TTC549 (cell line): ENCODE measurements around the gene PATJ.

Experiments
- FAIRE-seq: peaks from 2 replicates; lab custom pipeline; 2012; peaks lifted over from hg19 to GRCh38; lab: Jason Lieb, UNC

The PATJ gene

DNA sequence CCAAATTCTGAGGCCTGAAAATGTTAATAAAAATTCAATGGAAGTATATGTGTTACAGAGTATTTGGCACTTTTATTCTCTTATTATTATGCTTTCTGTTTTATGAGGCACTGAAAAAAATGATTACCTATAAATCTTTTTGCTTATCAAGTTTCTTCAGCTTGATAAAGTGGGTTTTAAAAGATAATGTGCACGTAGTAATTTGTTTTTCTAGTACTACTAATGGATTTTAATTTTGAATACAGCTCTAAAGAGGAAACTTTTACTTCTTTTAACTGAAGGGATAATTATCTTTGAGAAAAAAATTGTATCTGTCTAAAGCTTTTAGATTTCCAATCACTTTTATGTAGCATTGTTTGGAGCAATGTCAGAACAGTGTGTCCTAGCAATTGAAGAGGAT is 241.0 kb downstream of the PATJ start:
- FAIRE-seq = no peak

DNA sequence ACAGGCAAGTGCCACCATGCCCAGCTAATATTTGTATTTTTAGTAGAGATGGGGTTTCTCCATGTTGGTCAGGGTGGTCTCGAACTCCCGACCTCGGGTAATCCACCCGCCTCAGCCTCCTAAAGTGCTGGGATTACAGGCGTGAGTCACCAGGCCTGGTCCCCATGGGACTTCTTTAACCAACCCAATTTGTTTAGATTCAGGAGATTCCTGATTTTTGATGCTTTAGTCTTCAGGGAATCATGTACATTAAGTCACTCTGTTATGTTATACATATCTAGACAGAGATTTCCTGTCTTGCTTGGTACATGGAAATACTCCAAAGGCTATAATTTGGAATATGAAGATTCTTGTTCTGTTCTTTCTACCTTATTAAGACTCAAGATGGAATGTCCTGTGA is 250.0 kb downstream of the PATJ start:
- no peak for FAIRE-seq

DNA sequence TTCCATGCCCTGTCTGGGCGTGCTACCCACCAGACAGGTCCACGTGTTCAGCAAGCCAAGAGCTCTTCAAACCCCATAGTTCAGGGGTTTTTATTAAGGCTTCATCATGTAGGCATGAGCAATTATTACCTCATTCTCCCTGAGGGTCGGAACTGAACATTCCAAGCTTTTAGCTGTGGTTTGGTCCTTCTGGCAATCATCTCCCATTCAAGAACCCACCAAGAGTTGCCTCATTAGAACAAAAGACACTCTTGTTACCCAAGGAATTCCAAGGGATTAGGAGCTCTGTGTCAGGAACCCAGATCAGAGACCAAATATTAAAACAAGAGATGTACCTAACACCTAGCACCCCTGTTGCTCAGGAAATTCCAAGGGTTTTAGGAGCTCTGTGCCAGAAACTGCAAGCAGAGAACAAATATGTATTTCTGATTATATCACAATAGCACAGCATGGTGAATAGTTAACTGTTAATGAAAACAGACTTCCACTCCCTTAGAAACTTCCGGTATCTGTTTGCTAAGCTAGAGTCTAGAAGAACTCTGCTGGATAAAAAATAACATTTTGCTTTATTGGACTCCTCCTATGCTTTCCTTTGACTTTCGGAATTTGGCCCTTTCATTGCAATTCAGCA is 251.2 kb downstream of the PATJ start:
- FAIRE-seq = no peak

DNA sequence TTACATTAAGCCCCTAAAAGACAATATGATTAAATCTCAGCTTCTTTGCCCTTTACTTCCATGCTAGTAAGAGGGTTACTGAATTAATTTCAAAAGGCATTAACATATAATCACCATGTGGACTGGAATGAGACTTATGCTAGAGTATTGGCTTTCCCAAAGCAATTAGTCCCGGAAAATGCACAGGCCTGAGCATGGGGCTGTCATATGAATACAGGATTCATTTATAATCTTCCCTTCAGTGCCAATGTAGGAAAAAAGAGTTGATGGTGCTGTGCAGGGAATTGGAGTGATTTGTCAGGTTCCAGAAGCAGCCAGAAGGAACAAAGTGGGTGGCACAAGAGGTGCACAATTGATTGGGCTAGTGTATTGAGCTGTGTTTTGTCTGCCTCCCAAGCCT is 253.4 kb downstream of the PATJ start:
- FAIRE-seq = no peak

DNA sequence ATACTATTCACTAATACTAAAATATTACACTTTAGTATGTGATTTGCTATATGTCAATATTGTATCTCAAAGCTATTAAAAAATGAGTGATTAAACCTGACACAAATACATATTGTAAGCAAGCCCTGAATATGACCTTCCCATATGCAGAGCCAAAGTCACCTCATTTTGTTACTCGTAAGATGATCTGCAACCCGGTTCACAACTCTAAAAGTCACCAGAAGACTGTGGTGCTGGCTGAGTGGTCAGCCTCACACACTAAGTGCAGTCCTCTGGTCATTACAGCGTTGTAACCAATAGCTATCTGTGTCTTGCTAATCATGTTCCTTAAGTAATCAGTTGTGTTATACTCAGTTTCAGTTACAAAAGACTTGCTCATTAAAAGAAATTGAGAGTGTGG is 254.8 kb downstream of the PATJ start:
- FAIRE-seq = no peak

DNA sequence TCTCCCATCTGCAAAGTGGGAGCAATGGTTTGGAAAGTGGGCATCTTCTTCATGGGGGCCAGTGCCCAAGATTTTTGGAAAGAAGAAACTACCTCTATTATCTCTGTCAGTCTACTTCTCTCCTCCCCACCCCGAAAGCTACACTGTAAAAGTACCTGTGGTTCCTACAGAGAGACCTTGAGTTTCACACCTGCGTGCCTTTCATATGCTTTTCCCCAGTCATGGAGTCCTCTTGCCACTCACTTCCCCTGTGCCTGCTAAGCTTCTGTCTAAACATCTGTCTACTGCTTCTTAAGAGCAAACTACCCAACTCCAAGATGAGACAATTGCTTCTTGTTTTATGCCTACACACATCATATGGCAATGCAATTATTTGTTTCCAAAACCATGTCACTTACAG is 261.5 kb downstream of the PATJ start:
- FAIRE-seq = no peak

DNA sequence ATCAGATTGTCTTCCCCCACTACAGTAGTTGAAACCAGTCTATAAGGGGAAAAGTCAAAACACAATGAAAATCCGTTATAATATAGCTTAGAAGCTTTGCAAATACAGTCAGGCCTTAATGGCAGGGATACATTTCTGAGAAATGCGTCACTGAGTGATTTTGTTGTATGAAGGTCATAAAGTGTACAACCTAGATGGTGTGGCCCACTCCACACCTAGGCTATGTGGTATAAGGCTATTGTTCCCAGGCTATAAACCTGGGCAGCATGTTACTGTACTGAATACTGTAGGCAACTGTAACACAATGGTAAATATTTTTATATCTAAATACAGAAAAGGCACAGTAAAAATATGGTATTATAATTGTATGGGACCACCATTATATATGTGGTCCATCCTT is 264.4 kb downstream of the PATJ start:
- FAIRE-seq = no peak

DNA sequence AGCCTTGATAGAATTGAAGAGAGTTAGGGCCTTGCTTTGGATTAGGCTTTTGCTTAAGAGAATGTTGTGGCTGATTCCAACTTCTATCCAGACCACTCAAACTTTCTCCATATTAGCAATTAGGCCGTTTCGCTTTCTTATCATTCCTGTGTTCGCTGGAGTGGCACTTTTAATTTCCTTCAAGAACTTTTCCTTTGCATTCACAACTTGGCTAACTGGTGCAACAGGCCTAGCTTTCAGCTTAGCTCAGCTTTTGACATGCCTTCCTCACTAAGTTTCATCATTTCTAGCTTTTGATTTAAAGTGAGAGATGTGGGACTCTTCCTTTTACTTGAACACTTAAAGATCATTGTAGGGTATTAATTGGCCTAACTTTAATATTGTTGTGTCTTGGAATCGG is 268.7 kb downstream of the PATJ start:
- FAIRE-seq = no peak

DNA sequence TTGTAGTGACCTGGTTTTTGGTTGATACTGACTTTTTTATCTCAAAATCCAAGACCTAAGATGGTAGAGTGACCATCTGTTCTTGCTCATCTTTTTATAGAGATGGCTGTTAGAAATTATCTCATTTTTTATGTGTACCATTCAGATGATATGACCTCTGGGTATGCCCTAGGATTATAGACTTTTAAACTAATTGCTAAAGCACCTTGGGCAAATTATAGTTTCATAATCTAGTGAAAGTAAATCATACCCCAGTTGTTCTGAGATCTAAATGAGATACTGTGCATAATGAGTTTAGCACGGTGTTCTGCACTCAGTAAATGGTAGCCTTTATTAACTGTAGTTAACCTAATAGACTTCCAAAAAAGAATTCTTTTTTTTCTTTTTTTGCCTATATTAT is 269.8 kb downstream of the PATJ start:
- FAIRE-seq = no peak

DNA sequence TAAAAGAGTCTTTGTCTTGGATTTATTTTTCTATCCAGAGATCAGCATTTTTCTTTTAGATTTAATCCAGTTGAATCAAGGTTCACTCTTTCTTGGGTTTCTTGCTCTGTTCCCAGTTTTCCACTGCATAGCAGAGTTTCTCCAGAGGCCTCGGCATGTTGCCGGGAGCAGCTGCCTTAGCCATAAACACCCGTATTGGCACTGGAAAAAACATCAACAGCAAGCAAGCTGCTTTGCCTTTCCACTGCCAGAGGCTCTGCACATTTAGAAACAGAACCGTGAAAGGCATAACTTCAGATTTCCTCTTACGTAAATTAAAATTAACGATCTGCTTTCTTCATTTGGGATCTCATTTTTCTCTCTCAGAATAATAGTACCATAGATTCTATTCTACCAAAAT is 270.6 kb downstream of the PATJ start:
- no peak for FAIRE-seq

DNA sequence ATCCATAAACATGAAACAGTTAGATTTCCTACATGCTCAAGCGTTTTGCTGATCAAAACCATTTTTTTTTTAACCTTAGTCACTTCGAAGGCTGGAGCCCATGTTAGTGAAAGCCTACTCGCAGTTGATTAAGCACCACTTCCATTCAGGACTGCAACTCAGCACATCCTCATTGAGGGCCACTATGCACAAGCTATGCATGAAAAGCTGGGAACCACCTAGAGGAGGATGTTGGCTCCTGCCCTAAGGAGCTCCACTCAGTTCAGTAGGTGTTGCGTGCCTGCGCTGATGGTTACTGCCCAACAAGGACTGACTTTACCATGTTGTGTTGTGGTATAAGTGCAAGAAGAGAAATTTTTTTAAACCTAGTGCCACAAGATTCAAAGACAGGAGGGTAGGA is 271.0 kb downstream of the PATJ start:
- no peak for FAIRE-seq

DNA sequence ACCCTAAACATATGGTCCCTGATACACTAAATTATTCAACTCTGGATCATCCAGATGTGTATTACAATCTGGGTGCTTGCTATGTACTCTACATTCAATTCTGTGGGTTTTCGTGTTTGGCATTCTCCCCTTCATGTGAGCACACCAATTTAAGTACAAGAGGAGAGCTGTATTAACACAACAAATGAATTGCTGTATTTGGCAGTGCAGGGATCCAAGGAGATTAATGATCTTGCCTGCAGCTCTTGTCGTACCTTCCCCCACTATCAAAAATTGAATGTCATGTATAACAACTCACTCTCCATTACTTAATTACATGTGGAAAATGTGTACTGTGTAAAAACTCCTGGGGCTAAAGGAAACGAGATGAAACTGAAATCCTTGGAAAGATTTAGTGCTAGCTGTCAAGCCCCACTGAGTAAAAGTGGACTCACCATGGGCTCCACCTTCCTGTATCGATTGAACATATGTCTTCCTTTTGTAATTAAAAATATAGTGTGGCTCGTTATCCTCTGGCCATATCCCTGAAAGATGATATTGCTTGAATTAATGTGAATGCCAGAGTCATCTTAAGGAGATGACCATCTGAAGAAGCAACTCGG is 280.2 kb downstream of the PATJ start:
- no peak for FAIRE-seq

DNA sequence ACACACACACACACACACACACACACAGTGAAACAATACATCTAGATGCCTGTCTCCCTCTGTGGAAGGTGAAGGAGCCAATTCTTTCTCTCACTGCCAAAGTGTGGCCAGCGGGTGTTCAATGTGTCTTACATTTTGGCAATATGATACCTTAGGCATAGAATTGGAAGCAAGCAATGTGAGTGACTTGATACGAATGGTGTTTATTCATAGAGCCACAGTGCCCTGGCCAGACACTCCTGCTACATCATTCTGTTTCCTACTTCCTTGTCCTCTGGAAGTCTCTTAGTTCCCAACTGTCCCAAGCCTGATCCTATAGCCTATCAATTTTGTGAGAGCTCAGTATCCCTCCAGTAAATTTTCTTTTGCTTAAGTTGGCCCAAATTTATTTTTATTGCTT is 282.4 kb downstream of the PATJ start:
- no peak for FAIRE-seq

DNA sequence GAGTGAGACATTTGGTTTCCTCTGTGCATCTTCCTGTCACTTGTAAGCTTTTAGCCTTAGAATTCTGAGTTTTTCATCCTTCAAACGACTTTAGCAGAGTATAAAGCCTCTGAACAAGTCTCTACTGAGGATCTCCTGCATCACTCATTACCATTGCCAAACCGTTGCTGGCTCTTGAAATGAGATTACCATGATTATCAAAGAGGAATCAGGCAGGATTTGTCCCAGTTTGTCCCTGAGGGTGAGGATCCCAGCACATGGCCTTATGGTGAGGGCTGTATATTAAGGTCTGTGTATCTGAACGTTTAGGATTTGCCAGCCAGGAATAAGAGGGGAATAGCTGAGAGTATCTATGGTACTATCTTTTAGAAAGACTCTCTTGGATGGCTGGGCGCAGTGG is 282.9 kb downstream of the PATJ start:
- FAIRE-seq = no peak

DNA sequence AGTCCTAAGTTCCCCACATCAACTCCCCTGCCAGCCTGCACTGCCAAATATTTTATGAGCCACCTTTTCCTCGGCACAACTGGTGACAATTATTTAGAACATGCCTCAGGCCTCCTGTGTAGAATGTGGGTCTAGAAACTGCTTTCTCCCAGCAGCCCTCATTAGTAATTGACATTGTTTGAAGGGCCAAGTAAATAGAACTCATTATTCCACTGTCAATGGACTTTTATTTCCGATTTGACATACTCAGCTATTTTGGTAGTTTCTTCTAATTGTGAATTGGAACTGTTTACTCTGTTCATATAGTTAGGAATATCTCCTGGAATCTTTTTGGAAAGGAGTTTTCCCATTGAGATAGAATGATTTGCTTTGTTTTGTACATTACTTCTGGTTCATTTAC is 283.6 kb downstream of the PATJ start:
- no peak for FAIRE-seq

DNA sequence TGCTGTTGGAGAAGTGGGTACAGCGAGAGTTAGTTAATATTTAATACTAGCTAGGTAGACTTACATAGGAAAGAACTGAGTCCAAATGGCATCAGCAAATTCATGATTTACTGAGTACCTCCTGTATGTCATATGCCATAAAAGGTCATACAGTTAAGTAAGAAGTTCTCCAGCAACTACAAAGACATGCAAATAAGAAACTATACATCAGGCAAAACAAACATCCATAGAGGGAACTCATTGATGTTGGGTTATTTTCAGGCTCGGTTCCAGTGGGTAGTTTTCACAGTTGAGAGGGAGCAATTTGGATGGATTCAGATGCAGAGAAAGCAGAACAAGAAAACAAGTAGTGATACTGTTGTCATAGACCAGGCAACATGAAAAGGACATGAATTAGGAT is 287.4 kb downstream of the PATJ start:
- FAIRE-seq = no peak

DNA sequence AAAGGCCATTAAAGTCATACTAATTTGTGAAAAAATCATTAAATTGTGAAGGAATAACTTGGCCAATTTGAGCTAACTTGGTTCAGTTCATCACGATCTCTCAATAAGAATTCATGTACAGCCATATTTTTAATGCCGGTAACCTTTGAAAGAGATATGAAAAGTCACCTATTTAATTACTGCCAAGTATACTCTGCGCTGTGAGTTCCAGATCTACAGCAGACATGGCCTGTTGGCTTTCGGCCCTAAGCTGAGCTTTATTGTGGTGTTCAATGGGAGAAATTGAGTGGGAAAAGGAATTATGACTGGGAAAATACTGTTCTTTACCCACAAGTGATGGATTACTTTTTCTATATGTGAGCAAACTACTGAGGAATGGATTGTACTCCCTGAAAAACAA is 292.5 kb downstream of the PATJ start:
- FAIRE-seq = no peak

DNA sequence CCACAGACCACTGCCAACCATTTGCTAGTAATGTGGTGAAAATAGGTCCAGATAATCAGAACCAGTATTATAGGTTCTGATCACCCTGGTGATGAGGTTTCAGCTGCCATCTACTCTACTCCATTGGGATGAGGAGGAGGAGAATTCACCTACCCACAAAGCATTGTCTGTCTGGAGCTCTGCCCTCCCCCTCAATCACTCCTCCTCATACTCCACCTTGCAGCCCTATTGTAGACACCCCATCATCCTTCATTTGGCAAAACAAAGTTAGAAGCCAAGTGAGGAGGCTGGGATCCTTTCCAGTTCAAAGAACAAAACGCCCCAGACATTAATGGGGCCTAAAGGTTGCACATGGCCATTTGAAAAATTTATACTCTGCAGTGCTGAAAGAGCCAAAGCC is 295.0 kb downstream of the PATJ start:
- no peak for FAIRE-seq

DNA sequence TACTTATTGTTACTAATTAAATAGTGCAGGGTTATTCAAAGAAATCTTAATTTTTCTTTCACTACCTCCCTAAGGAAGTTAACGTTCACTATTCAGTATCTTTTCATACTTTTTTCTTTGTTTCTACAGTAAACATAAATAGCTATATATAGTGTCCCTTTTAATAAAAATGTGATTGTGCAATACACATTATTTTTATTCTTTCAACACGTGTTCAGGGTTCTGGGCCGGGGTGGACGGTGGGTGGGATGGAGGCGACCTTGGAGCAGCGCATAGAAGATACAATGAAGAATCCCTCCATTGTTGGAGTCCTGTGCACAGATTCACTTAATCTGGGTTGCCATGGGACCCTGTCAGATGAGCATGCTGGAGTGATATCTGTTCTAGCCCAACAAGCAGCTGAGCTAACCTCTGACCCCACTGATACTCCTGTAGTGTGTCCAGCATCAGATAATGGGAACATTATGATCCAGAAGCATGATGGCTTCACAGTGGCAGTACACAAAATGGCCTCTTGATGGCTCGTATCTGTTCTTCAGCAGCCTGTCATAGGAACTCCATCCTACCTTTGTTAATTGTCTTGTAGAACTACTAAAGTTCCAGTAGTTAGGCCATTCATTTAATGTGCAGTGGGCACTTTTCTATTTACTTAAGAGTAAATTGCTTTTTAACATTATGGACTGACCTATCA is 296.5 kb downstream of the PATJ start:
- no peak for FAIRE-seq

DNA sequence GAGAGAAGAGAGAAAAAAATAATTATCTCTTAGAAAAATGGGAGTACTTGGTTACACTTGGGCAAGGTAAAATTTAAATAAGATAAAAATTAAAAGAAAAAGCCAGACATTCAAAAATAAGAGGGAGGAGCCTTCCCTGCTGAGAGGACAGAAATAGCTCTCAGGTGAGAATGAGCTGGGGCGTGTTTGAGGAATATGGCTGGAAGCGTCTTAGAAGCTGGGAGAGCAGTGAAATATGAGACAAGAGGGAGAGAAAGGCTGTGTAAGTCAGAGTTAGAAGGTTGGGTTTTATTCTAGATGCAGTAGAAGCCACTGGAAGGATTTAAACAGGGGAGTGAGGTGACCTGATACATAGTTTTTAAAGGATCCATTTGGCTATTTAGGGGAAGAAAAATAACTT is 298.2 kb downstream of the PATJ start:
- no peak for FAIRE-seq

DNA sequence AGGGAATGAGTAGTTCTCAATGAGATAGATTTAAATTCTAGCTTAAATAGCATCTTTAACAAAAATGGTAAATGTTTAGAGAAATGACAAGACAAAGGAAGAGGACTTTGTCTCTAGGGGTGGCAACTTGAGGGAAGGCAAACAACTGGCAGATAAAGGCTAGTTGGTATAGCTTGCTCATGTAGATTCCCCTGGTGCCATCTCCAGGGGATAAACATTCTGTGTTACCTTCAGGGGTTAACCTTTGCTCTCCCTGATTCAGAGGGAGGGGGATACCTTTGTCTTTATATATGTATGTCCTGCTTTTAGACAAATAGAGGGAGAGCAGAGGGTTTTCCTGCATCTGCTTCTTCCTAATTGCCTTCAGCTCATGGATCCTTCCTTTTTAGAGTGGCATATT is 298.7 kb downstream of the PATJ start:
- FAIRE-seq = no peak

DNA sequence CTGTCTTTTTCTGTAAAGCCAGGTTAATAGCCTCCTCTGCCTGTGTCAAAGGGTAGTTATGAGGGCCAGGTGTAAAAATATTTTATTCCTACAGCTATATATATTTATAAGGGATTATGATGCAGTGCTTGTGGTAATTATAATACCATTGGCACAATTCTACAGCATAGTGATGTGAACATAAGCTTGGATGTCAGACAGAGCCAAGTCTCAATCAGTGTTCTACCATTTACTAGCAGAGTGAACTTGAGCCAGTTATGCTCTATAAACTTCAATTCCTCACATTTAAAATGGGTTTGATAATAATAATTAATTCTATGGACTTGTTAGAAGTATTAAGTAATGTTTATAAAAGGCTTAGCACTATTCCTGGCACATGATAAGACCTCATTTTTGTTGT is 300.9 kb downstream of the PATJ start:
- no peak for FAIRE-seq

DNA sequence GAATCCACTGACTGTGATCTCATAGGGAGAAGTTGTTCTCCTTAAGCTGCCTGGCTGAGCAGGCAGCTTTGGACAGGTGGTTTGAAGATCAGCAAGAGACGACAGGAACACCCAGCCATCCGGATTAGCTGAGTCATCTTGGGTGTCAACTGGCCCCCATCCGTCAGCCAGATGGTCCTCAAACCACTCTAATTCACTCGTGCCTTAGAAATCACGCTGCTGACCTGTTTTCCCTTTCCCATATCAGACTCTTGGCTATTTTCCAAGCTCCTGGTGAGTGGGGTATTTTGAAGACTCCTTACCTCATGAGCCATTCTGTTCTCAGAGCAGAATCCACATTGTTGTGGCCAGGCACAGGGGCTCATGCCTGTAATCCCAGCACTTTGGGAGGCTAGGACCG is 303.3 kb downstream of the PATJ start:
- FAIRE-seq = no peak

DNA sequence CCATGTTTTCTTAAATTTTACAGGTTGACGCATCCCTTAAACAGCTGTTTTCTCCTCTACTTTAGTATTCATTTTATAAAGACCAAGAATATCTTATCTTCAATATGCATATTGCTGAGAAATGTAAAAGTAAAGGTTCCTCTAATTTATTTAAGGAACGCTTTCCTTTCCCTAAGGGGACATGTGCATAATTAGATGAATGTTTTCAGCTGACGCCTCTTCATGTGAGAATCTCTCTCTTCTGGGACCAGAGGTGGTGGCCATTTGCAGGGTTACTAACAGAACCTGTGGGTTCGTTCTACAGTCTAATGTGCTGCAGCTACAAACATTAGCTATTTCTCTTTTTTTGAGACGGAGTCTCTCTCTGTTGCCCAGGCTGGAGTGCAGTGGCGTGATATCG is 304.6 kb downstream of the PATJ start:
- FAIRE-seq = no peak
